Mesenteric fat pad (tissue), 1 donor: Measurements from ENCODE around the gene NCOA7. TPM values are rescaled to one million over a fixed set of nuclear protein-coding genes. Genes with fewer than 3 reads are reported as not detected.
"Not testable (repeated sequence)": the region's sequence is repeated elsewhere in the genome, so short reads cannot be mapped to it uniquely, and the experiment has no call there.

Experiments
- DNase-seq: peaks from one replicate; pipeline ENCODE4 v3.0.0-alpha.2; 2020; ENCODE audit warnings: low spot score
- total RNA-seq: library from RNA; stranded (reverse); fragmentation: NEBNext Ultra II Directional; extraction: Animal tissue kit (Norgen Biotek cat#: 25700); gene quantifications from one replicate; pipeline ENCODE4 v1.2.1, GENCODE V29; 2021
- donor health status: DM: yes; HTN: yes; CAD: no.

The NCOA7 gene
- total RNA-seq, 1 donor from 2014 or later = 87.4 TPM

DNA sequence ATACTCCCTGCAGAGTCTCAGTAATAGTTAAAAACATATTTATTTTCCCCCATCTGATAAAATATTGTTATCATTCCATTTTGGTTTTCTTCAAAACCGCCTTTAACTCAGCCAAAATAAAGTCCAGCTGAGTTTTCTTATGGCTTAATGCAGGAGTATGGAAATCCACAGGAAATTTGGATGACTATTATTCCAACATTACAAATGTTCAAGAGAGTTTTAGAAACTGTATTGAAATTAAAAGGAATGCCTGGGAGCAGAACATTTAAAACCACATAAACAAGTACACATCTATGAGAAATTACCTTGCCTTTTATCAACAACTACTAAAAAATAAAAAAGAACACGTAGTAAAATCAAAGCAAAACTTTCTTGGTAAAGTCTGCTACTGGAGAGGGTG is 45.7 kb downstream of the NCOA7 start:
- no peak for DNase-seq

DNA sequence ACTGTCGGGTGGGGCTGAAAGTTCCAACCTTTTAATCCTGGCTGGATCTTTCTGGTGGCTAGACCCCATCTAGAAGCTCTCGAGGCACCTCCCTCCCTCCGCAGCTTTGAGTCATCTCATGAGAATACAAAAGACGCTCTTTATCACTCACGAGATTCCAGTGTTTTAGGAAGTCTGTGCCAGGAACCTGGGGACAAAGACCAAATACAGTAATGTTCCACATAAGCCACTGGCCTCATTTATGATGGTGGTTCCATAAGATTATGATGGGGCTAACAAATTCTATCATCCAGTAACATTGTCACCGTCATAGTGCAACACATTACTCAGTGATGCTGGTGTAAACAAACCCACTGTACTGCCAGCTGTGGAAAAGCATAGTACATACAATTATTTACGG is 48.7 kb downstream of the NCOA7 start:
- no peak for DNase-seq

DNA sequence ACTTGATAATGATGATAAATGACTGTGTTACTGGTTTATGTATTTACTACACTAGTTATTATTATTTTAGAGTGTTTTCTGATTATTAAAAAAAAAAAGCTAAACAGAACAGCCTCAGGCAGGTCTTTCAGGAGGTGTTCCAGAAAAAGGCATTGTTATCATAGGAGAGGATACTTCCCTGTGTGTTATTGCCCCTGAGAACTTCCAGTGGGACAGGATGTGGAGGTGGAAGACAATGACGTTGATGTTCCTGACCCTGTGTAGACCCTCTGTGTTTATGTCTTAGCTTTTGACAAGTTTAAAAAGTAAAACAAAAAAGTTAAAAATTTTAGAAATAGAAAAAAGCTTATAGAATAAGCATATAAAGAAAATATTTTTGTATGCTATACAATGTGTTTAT is 49.1 kb downstream of the NCOA7 start:
- no peak for DNase-seq

DNA sequence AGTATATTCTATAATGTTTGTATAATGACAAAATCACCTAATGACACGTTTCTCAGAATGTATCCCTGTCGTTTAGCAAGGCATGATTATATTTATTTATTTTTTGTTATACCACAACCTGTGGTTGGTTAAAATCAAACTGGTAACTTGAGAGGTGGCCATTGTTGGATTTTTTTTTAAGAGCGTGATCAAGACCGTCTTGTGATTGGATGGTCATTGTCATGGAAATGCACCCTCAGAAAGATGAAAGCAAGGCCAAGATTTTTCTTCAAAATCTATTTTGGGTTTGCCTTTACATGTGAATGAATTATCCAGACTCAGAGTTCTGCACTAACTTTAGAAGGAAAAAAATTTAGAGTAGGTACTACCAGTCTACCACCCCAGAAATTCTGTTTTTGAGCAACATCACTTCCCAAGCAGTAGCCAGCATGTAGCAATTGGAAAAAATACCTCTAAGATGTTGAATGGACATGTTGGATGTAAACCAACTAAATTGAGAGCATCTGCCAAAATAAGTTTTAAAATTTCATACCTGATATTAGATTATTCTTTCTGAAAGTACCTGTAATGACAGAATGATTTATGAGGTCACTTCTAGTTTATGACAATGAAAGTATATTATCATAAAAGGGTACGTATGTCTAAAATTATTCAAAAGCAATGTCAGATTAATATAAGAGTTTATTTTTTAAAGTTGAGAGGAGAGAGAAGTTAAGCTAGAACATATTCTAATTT is 50.8 kb downstream of the NCOA7 start:
- DNase-seq = no peak

DNA sequence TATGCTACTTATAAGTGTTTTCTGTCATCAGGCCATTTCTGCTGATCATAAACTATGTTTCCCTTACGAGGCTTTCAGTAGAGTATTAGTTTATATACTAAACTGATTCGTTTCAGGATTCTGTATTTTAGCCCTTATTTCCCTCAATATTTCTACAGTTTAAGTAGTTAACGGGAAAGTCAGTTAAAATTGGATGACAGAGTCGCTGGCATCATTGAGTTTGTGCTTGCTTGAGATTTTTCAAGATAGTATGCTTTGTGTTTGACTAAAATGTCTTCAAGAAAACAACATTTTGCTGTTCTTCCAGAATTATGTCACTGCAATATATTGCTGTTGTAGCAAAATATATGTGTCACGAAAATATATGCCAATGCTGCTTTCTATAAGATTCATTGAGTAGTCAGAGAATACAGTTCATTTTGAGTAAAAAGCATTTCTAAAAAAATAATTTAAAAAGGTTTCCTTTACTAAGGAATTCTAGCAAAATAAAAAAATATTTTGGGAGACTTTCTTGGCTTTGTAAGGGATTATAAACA is 51.4 kb downstream of the NCOA7 start:
- no peak for DNase-seq

DNA sequence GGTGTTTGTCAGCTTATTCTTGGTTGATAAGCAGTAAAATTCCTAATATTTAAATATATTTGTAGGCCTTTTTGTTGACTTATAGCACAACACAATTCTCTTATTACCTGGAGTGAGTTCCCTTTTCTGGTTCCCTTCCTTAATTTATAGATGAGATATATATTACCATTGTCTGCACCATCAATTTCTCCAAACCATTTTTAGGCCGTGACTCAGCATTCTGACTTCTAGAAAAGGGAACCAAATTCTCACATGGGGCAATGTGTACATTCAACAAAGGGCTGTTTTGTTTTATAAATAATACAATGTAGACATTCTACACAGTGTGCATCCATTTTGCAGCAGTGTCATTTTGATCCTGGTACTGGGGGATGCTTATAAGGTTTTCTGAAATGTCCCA is 52.8 kb downstream of the NCOA7 start:
- DNase-seq = no peak

DNA sequence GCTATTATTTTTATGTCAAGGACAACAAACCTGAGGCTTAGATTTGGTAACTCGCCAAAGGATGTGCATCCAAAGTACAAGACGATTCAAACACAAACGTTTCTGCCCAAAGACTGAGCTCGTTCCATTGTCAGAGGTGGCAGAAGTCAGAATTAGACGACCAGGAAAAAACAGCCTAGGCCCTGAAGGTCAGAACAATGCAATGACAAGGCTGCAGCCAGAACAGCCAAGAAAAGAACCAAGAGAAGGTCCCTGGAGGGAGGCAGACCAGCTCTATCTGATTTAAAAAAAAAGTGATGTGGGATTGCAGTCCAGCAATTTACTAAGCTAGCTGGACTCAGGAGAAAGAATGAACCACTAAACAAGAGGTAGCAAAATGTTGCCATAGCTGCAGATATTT is 54.2 kb downstream of the NCOA7 start:
- no peak for DNase-seq

DNA sequence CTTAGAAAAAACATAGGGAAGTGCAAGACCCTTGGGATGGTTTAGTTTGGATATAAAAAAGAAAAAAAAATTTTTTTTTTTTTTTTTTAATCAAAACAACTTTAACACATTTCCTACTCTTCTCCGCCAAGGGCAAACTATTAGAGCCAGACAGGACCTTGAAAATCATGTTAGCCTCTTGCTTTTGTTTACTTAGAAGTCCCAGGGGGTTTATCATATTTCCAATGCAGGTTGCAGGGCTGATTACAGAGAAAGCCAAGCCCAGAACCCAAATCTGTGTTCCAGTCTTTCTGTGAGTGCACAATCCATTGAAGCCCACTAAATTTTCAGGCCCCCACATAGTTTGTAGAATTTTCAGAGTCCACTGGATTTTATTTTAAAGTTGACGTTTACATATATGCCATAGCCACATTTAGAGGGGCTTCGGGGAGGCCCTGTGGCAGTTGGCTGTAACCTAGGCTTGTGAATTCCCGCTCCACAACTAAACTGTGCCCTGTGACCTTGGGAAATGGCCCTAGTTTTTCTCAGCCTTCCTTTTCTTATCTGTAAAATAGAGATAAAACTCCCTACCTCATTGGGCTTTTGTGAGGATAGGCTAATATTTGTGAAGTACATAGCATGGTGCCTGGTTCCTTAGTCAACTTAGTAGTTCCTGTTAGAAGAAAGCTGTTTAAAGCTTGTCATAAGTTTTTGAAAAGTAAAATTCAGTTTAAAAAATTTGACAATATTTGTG is 55.7 kb downstream of the NCOA7 start:
- DNase-seq = no peak

DNA sequence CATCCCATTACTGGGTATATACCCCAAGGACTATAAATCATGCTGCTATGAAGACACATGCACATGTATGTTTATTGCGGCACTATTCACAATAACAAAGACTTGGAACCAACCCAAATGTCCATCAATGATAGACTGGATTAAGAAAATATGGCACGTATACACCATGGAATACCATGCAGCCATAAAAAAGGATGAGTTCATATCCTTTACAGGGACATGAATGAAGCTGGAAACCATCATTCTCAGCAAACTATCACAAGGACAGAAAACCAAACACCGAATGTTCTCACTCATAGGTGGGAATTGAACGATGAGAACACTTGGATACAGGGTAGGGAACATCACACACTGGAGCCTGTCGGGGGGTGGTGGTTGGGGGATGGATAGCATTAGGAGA is 57.5 kb downstream of the NCOA7 start:
- not testable (repeated sequence) for DNase-seq

DNA sequence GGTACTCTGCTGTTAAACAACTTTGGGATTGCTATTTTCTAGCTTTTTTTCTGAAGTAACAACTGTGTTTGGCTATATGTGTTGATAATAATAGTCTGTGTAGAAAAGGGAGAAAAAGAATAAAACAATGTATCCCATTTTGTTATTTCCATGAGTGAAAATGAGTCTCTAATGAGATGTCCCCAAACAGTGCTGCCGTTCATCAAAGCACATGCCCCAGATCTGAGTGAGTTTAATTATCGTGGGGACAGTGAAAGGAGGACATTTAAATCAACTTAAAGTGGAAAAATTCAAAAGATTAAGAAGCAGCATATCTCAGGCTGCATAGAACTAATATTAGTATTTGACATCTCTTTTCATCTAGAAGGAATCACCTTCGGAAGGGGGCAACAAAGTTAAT is 59.6 kb downstream of the NCOA7 start:
- no peak for DNase-seq

DNA sequence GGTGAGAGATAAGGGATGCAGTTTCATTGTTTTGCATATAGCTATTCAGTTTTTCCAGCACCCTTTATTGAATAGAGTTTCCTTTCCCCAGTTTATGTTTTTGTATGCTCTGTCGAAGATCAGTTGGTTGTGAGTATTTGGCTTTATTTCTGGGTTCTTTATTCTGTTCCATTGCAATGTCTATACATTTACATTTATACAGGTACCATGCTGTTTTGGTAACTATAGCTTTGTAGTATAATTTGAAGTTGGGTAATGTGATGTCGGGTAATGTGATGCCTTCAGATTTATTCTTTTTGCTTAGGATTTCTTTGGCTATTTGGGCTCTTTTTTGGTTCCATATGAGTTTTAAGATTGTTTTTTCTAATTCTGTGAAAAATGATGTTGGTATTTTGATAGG is 61.8 kb downstream of the NCOA7 start:
- DNase-seq = no peak

DNA sequence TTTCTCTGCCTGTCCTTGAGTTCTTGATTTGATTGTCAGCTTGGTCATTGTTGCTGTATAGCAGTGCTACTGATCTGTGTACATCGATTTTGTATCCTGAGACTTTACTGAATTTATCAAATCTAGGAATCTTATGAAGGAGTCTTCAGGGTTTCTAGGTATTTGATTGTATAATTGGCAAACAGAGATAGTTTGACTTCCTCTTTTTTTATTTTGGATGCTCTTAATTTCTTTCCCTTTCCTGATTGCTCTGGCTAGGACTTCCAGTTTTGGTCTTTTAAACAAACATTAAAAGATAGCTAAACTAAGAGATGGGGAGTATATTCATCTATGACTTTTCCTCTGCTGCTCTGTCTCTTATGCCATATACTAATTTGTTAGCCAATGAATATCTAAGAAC is 62.4 kb downstream of the NCOA7 start:
- DNase-seq = no peak

DNA sequence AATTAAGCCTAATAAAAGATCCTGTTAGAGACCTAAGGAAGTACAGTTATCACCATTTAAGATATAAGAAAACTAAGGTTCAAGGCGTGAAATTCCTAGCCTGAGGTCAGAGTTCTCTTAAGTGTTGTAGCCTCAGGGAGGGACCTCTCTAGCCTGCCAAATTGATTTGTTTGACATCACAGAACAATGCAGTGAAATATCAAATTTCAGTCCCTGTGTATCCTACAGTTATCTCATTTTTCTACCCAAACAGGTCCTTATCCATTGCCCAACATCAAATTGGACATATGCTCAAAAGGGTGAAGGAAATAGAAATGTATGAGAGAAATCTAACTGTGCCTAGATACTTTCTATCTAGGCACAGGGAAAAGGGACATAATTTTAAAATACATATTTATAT is 63.0 kb downstream of the NCOA7 start:
- no peak for DNase-seq

DNA sequence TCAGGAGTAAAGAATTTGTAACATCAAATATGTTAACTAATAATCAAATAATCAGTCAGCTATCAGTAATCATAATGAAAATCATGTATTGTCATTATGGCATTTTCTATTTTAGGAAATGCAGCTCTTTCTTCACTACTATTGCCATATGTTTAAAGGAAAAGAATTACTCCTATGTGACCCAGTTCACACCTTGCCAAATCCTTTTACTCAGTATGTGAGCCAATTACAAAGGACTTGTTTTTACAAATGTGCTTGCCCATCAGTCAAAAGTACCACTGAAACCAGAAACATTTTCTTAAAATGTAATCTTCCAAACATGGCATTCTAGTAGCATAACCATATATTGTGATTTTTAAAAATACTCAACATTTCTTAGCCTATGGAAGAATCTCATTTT is 63.6 kb downstream of the NCOA7 start:
- no peak for DNase-seq

DNA sequence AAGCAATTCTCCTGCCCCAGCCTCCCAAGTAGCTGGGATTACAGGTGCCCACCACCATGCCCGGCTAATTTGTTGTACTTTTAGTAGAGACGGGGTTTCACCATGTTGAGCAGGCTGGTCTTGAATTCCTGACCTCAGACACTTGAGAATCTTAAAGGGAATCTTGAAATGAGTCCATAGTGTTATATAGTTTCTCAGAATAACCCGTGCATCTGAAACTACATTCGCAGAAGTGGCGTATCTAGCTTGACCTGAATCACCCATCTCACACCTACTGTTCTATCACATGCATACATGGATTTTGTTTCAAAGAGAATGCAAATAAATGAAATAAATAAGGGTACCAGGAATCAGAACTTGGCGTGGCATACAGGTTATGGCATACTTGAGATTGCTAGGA is 65.0 kb downstream of the NCOA7 start:
- DNase-seq = no peak

DNA sequence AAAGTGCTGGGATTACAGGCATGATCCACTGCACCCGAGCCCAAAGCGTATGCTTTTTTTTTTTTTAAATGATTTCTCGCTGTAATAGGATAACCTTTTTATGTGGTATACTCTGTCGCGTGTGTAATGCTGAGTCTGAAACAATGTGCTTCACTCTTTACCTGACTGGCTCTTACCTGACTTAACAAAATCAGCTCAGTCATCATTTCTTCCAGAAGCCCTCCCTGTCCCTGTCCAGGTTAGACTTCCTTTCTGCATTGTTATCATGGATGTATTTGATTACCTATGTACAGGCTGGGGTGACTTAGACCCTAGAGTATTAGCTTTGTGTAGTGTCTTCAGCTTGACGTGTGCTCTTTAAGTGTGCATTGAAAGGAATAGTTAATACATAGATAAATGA is 67.1 kb downstream of the NCOA7 start:
- no peak for DNase-seq

DNA sequence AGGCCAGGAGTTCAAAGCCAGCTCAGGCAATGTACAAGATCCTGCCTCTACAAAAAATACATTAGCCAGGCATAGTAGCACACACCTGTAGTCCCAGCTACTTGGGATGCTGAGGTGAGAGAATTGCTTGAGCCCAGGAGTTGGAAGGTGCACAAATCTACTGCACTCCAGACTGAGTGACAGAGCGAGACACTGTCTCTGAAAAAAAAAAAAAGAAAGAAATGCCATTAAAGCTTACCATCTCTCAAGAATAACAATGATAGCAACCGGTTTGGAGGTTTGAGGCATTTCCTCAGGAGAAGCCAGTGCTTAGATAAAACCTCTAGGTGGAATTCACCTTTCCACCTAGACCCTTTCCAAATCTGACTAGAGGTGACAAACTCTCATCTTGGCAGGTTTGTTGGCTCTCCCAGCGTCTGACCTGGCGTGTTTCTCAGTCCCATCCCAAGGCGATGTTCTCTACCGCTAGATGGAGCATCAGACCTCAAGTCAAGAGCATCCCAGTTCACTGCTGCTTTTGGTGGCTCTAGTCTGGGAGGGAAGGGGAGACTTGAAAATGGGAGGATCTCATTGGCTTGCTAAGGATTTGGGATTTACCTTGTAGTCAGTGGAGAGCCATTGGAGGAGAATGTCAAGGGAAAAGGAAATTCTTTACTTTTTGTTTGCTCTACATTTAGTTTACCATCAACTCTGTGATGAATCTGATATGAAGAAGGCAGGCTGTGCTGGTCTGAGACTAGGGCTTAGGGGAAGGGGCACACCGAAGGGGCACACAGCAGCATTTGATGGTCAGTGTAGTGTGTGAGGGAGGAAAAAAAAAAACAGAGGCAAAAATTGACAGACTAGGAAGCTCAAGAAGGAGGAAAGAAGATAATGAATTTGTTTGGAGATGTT is 67.9 kb downstream of the NCOA7 start:
- DNase-seq = no peak

DNA sequence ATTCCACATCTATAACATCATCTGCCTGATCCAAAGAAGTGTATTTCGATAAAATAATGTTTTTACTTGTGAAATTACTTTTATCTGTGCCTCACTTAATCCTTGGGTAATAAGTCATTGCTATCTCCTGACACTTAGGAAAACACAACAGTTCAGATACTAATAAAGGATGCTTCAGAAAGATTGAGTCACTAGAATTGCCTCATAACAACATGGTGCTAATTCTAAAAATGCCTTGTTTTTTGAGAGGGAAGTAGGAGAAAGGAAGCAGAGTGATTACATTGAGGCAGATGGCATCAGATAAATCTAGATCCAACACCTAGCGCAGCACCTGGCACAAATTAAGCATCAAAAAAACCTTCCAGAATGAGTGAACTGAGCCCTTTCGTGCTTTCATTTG is 69.0 kb downstream of the NCOA7 start:
- no peak for DNase-seq

DNA sequence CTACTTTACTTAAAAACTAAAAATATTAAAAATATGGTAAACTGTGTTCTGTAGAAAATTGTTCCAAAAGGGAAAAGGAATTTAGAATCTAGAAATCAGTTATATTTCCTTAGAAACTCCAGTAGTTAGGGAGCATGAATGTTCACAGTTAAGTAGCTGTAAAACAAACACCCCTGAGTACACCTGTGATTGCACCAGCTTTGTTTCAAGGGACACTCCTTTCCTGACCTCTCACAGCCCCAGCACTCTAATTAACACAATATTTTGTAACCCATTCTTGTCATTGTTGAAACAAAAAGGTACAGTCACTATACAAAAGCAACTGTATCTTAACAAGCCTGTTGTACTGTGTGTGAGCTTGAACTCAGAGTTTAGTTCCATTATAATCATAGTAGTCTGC is 72.3 kb downstream of the NCOA7 start:
- no peak for DNase-seq

DNA sequence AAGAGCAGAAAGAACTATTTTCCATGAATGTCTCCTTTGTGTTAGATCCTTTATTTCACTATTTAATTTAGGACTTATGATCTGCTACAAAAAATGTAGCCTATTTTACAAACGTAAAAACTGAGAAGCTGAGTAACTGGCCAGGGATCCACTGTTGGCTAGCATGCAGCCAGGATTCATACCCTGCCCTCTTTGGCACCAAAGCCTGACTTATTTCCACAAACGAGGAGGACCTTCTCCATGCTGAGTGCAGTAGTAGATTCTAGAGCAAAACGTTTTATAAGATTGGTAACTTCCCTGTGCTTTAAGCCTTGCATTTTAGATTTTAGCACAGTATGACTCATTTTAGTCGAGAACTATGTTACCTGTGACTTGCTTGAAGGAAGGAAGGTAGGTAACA is 74.3 kb downstream of the NCOA7 start:
- DNase-seq = no peak

DNA sequence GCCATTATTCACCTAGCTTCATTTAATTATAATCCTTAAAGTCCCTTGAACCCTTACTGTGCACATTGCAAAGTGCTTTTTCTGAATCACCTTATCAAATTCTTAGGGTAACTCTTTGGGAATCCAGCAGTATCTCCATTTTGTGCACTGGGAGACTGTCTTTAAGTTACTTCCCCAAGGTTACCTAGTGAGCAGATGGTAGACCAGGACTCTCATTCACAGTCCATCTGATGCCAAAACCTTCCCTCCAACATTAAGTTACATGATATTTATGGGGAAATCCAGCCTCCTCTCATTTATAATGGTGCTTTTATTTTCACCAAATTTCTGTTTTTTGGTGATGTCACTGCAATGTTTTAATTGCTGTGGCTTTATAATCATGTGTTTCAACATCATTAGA is 75.7 kb downstream of the NCOA7 start:
- no peak for DNase-seq

DNA sequence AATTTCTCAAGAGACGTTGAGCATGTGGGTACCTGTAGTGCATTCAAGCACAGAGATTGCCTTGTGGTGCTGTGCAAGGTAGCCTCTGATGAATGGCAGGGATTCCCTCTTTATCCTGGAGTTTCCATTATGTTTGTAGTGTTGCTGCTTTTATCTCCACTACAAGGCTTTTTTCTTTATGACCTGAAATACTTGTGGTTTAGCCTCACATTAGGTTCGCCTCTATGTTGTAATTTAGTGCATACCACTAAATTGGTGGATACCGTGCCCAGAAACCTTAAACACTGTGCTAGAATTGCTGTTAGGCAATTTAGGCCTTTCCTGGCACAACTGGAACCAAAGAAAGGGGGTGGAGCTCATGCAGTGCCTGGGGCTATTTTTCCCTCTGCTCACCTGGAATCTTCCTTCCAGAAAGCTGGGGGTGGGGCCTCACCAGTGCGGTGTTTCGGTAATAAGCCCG is 76.8 kb downstream of the NCOA7 start:
- no peak for DNase-seq
